ENCODE results near the gene PLCB4. TPM values are rescaled to one million over a fixed set of nuclear protein-coding genes. Genes with fewer than 3 reads are reported as not detected.

Gene PLCB4
- polyA plus RNA-seq, 1 donor (not counting 4 experiments of a cell fraction or from before 2014, with no cell fraction given): 4.1 TPM

GRCh38 chr20:9403448-9403847 lies 334.6 kb downstream of the PLCB4 start:
- H2AFZ ChIP-seq (ENCODE audit: control insufficient read depth, low read length): no peak overlapping the region
- no peaks in the 10 kb centered on the region for H3K27me3 ChIP-seq (ENCODE audit: control insufficient read depth, extremely low read depth, insufficient read depth, low read length)
- no peak overlapping the region for H3K9ac ChIP-seq (ENCODE audit: control insufficient read depth, extremely low read depth, insufficient read depth, low read length)
- FAIRE-seq (no peak), DNase-seq (ENCODE audit: low read depth, low spot score) (no peak)
- no peaks in the 10 kb centered on the region for H3K36me3 ChIP-seq (ENCODE audit: control insufficient read depth in 2 of 2, extremely low read depth in 1 of 2, insufficient read depth in 2 of 2, low read length in 2 of 2)
- H3K9me1 ChIP-seq (ENCODE audit: control insufficient read depth, extremely low read depth, insufficient read depth, low read length): no peaks in the 10 kb centered on the region
- H3K27ac ChIP-seq (ENCODE audit: control insufficient read depth, insufficient read depth, low read length): no peak overlapping the region
- H3K4me2 ChIP-seq (ENCODE audit: control insufficient read depth, extremely low read depth, insufficient read depth, low read depth, low read length): no peak overlapping the region
- dilution Hi-C loops (cut with MboI; ENCODE audit: extremely low pct_ligation_motif_present, low sequenced_read_pairs): no loop called here
- no peaks in the 10 kb centered on the region for H4K20me1 ChIP-seq (ENCODE audit: control insufficient read depth, extremely low read depth, insufficient read depth, low read length)
- no peak for TF ChIP-seq EZH2 (IDR thresholded peaks at IDR 0.05; ENCODE audit: low read length)
- TF ChIP-seq, protein P1, sequence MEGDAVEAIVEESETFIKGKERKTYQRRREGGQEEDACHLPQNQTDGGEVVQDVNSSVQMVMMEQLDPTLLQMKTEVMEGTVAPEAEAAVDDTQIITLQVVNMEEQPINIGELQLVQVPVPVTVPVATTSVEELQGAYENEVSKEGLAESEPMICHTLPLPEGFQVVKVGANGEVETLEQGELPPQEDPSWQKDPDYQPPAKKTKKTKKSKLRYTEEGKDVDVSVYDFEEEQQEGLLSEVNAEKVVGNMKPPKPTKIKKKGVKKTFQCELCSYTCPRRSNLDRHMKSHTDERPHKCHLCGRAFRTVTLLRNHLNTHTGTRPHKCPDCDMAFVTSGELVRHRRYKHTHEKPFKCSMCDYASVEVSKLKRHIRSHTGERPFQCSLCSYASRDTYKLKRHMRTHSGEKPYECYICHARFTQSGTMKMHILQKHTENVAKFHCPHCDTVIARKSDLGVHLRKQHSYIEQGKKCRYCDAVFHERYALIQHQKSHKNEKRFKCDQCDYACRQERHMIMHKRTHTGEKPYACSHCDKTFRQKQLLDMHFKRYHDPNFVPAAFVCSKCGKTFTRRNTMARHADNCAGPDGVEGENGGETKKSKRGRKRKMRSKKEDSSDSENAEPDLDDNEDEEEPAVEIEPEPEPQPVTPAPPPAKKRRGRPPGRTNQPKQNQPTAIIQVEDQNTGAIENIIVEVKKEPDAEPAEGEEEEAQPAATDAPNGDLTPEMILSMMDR (optimal IDR thresholded peaks at IDR 0.05 in 1 of 3, IDR thresholded peaks at IDR 0.05 in 1 of 3, conservative IDR thresholded peaks at IDR 0.05 in 1 of 3; ENCODE audit: extremely low read depth in 1 of 3, insufficient read depth in 2 of 3, low read length in 3 of 3): no peak
- no peaks in the 10 kb centered on the region for H3K79me2 ChIP-seq (ENCODE audit: control insufficient read depth, insufficient read depth, low read length)
- H3K4me3 ChIP-seq (ENCODE audit: control insufficient read depth in 2 of 3, extremely low read depth in 1 of 3, insufficient read depth in 2 of 3, low read depth in 1 of 3, low read length in 3 of 3): no peak overlapping the region
- H3K9me3 ChIP-seq (ENCODE audit: control insufficient read depth, low read depth, low read length): no peaks in the 10 kb centered on the region
- H3K4me1 ChIP-seq (ENCODE audit: control insufficient read depth, extremely low read depth, insufficient read depth, low read length): no peaks in the 10 kb centered on the region

DNA sequence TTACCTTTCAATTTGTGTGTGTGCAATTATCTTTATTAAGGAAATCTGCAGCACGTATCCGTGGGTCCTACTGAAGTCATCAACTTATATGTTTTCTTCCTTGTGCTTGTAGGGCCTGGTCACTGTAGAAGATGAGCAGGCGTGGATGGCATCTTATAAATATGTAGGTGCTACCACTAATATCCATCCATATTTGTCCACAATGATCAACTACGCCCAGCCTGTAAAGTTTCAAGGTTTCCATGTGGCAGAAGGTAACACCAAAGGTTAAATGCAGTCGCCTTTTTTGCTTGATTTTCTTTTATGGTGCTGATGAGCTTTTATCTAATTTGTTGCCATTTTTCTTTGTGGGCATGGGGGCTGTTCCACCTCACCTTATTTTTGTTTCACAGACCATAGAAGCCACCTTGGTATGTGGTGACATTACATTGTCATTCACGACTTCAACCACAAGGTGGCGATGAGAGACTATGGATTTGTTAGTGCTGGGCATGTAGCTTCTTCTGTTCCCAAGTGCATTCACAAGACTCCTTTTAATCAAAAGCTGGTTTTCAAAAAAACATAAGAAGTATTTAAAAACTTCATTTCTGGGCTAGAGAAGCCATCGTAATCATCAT lies 339.0 kb downstream of the PLCB4 start:
- peaks cover 12% of the 10 kb centered on the region for H3K4me1 ChIP-seq (ENCODE audit: control insufficient read depth, extremely low read depth, insufficient read depth, low read length)
- H3K4me2 ChIP-seq (ENCODE audit: control insufficient read depth, extremely low read depth, insufficient read depth, low read depth, low read length): no peak overlapping the region
- H2AFZ ChIP-seq (ENCODE audit: control insufficient read depth, low read length): no peak overlapping the region
- no peak overlapping the region for H3K4me3 ChIP-seq (ENCODE audit: control insufficient read depth in 2 of 3, extremely low read depth in 1 of 3, insufficient read depth in 2 of 3, low read depth in 1 of 3, low read length in 3 of 3)
- TF ChIP-seq, protein P1 (optimal IDR thresholded peaks at IDR 0.05 in 1 of 3, IDR thresholded peaks at IDR 0.05 in 1 of 3, conservative IDR thresholded peaks at IDR 0.05 in 1 of 3; ENCODE audit: extremely low read depth in 1 of 3, insufficient read depth in 2 of 3, low read length in 3 of 3): peak; percentile 64 to 83 (median 69)
- no peak for TF ChIP-seq EZH2 (IDR thresholded peaks at IDR 0.05; ENCODE audit: low read length)
- dilution Hi-C loops (cut with MboI; ENCODE audit: extremely low pct_ligation_motif_present, low sequenced_read_pairs): no loop called here
- no peak overlapping the region for H3K9ac ChIP-seq (ENCODE audit: control insufficient read depth, extremely low read depth, insufficient read depth, low read length)
- FAIRE-seq (peak; percentile 67), DNase-seq (ENCODE audit: low read depth, low spot score) (peak; percentile 21)
- H3K27ac ChIP-seq (ENCODE audit: control insufficient read depth, insufficient read depth, low read length): no peak overlapping the region
- H3K79me2 ChIP-seq (ENCODE audit: control insufficient read depth, insufficient read depth, low read length): no peaks in the 10 kb centered on the region
- no peaks in the 10 kb centered on the region for H3K36me3 ChIP-seq (ENCODE audit: control insufficient read depth in 2 of 2, extremely low read depth in 1 of 2, insufficient read depth in 2 of 2, low read length in 2 of 2)
- no peaks in the 10 kb centered on the region for H4K20me1 ChIP-seq (ENCODE audit: control insufficient read depth, extremely low read depth, insufficient read depth, low read length)
- H3K9me3 ChIP-seq (ENCODE audit: control insufficient read depth, low read depth, low read length): no peaks in the 10 kb centered on the region
- no peaks in the 10 kb centered on the region for H3K9me1 ChIP-seq (ENCODE audit: control insufficient read depth, extremely low read depth, insufficient read depth, low read length)
- no peaks in the 10 kb centered on the region for H3K27me3 ChIP-seq (ENCODE audit: control insufficient read depth, extremely low read depth, insufficient read depth, low read length)
